ENCODE data around the gene SNAPC1.
"Not testable (repeated sequence)": the region's sequence is repeated elsewhere in the genome, so short reads cannot be mapped to it uniquely, and the experiment has no call there.

Gene SNAPC1

DNA sequence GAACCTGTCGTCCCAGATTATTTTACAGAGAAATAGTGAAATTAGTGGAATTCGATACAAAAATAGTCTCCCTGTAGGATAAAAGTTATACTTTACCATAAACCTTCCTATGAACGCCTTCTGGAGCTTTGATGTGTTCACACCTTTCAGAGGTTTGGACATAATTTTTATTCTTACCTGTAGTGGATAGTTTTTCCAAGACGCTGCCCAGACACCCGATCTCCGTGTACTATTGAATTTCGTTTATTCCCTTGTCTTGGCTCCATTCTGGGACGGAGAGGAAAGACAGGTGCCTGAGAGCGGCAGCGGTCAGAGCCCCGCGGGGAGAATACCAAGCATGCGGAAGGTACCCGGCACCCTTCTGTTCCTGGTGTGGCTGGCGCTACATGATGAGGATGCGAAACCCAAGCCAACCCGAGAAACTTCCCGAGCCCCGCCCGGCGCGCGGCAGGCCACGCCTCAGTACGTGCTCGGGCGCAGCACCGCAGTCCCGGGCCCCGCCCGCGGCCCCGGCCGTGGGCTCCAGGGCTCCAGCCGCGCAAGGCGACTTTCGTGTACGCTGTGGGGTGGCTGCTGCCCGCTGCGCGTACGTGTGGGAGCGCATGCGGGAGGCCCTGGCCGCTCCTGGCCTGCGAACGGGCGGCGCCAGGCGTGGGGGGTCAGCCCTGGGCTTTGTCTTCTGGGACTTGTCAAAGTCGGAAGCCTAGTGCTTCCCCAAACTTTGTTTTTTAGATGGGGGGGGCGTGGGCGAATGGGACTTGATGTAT, 11.3 kb upstream of the SNAPC1 start:
- peak; percentile 76 for DNase-seq

DNA sequence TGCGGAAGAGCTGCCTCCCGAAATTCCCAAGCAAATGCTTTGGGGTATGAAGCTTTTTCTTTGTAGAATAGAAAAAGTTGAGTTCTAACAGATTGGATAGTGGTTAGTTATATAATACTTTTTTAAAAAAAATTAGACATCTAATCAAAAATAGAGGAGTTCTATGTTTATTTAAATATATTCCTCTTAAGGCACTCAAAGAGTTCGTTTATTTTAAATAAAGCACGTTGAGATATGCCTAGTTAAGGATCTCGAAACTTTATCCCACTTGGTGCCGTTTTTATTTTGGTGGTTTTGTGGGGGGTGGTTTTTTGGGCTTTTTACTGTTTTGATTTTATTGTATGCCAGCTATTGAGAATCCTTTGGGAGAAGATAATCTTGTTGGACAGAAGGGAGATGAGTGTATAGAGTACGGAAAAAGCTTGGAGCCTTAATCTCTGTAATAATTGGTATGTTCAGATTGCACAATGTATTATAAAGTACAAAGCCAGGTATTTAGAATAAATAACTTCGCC, 10.7 kb upstream of the SNAPC1 start:
- no peak for DNase-seq

DNA sequence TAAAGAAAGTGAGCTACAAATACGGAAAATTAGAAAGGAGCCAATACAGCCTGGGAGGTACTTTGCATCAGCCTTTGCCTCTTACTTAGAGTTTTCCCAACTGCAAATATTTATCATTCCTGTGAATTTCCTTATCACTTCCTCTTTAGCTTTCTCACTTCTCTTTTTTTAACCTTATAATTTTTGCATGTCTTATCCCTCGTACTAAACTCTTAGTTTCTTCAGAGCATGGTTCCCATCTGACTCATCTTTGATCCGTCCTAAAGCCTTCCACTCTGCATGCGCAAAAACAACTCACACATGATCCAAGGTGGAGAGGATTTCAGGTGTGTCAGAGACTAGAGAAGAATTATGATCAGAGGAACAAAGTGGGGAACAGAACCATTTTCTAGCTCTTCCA, 9.6 kb upstream of the SNAPC1 start:
- no peak for DNase-seq

DNA sequence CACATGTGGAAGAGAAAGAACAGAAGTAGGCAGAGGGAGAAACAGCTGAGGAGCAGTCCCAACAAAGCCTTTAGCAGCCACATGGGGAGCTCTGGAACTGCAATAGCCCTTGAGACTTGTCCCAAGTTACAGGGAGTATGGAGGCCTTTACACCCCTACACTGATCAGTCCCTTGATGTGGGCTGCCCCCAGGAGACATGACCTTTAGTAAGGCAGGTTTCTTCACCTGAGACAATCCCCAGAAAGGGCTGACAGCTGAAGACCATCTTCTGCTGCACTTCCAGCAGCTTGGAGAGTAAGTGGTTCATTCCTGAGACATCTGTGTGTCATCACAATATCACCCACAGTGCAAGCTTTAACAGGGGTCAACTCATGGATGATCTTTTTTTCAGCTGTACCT, 8.6 kb upstream of the SNAPC1 start:
- no peak for DNase-seq

DNA sequence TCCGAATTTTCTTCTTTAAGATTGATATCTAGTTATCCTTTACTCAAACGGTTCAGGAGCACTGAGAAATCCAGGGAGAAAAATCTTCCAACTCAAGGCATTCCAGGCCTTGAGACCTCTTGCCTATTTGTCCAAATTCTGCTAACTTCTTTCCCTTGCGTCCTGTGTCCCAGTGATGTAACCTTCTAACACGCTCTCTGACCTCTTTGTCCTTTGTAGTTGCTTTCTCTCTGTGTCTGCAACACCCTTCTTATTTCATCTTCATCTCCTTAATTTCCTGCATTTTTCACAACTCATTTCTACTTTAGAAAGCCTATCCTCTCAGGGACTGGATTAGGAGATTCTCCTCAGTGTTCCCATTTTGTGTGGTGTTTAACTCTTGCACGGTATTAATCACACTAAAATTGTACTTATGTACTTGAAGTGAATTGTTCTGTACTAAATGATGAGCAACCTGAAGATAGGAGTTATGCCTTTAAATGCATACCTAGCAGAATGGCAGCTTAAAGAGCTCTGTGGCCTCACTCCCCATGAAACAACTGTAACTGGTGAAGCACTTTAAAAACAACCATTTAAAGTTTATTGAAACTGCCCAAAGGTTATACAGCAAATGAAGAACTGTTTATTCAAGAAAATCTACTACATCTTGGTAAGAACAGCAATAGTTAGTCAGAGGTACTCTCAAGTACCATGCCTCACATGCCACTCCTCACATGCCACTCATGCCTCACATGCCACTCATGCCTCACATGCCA, 7.4 kb upstream of the SNAPC1 start:
- DNase-seq: no peak

DNA sequence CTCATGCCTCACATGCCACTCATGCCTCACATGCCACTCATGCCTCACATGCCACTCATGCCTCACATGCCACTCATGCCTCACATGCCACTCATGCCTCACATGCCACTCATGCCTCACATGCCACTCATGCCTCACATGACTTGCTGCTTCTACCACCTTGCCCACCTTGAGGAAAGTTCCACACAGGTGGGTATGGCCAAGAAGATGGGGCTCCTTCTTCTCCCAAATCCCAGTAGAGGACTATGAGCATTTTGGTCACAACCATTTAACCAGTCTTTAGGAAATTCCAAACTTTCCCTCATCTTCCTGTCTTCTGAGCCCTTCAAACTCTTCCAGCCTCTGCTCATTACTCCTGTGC, 6.9 kb upstream of the SNAPC1 start:
- DNase-seq: not testable (repeated sequence)

DNA sequence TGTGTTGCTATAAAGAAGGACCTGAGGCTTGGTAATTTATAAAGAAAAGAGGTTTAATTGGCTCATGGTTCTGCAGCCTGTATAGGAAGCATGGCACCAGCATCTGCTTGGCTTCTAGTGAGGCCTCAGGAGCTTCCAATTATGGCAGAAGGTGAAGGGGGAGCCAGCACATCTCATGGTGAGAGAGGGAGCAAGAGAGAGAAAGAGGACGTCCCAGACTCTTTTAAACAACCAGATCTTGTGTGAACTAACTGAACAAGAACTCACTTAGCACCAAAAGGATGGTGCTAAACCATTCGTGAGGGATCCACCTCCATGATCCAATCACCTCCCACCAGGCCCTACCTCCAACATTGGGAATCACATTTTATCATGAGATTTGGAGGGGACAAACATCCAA, 6.1 kb upstream of the SNAPC1 start:
- no peak for DNase-seq

DNA sequence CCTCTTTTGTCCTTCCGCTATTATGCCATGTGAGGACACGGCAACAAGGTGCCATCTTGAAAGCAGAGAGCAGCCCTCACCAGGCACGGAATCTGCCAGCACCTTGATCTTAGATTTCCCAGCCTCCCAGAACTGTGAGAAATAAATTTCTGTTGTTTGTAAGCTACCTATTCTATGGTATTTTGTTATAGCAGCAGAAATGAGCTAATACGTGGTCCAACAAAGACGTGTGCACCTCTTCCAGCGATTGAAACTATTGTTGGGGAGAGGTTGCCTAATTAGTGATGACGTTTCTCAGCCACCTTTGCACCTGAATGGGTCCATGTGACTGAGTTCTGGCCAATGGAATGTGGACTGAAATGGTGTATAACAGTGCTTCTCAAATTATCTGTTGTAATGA, 2.3 kb upstream of the SNAPC1 start:
- DNase-seq: no peak

DNA sequence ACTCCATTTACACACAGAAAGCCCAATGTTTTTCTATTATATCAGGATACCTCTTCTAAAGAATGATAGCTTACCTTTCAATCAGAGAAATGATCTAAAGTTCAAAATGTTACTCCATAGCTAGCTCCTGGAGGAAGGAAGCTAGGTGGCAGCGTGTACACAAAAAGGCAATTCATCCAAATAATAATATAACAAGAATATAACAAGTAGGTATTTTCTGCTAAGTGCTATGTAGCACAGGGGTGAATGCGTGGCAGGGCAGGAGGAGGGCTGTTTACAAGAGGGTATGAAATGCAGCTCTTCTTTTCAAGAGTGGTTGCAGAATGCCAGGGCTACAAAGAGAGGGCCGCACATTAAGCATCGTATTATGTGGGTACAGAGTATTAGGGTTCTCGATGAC, 663 bp upstream of the SNAPC1 start:
- DNase-seq: no peak

DNA sequence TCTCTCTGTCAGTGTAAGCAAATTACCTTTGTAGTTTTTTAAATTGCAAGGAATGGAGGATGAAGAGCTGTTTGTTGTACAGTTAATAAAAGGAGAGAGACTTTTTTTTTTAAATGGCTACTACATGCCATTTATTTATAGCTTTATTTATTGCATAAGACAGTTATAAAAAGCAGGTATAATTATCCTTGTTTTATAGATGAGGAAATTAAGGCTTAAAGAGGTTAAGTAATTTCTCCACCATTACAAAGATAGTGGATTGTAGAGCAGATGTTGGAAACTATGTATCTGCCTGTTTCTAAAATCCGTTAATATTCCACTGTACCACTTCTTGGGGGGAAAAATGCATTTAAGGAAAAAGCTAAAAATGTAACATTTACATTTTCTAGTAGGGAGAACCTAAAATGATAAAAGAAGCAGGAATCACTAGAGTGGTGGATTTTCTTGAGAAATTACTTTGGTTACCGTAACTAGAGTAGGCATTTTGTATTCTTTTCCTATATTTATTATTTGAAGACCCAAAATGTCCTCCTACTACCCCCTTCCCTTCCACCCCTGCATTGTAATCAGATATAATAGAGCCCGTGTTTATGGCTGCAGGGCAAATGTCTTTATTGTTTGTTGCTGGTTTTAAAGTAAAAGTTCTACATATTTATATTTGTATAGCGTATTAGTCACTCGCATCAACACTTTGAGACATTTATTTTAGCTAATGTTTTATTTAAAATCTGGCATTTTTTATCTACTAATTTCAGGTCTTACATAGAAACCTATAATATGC, 2.3 kb downstream of the SNAPC1 start:
- DNase-seq: no peak

DNA sequence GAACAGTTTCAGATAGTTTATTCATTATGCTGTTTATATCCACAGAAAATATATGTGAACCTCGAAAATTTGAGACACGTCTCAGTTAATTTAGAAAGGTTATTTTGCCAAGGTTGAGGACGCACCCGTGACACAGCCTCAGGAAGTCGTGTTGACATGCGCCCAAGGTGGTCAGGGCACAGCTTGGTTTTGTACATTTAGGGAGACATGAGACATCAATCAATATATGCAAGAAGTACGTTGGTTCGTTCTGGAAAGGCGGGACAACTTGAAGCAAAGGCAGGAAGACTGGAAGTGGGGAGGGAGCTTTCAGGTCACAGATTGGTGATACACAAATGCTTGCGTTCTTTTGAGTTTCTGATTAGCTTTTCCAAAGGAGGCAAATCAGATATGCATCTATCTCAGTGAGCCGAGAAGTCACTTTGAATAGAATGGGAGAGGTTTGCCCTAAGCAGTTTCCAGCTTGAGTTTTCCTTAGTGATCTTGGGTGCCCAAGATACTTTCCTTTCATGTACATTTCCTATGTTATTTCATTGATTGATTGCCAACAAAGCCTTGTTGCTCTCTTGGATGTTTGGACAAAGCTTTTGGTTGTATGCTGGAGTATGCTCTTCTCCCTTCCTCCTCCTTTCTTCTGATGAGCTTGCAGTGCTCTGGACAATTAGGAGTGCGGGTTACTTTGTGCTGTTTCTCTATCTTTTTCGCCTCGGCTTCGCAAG, 3.2 kb downstream of the SNAPC1 start:
- DNase-seq: no peak

DNA sequence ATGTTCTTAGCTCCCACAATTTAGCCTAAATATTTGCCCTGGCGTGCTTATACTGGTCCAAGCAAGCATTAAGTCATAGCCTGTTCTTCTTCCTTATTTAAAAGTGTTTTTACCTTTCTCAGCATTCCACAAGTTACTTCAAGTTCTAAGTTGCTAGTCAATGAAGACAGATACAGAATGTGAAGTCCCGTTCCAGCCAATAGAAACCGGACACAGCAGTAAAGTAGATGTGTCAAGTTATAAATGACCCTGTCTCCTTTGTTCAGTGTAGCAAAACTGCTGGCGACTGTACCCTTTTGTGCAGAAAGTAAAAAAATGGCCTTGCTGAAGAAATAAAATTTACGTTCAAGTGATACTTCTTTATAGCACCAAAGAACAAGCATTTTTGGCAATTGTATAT, 3.9 kb downstream of the SNAPC1 start:
- DNase-seq: no peak

DNA sequence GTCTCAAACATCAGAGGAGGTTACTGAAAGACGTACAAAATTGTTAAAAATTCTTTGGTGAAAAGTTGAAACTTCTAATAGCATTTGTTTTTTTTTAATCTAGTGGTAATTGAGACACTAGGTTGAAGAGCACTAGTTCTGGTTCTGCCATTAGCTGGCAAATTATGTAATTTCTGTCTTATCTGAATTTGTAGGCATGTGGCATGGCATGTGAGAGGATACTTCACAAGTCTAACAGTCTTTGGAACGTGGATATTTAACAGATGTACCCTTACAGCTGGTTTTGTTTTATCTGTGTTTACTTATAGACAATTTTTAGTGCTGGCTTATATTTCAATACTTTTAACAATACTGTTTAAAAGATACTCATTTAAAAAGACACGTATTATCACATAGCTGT, 6.0 kb downstream of the SNAPC1 start:
- DNase-seq: no peak

DNA sequence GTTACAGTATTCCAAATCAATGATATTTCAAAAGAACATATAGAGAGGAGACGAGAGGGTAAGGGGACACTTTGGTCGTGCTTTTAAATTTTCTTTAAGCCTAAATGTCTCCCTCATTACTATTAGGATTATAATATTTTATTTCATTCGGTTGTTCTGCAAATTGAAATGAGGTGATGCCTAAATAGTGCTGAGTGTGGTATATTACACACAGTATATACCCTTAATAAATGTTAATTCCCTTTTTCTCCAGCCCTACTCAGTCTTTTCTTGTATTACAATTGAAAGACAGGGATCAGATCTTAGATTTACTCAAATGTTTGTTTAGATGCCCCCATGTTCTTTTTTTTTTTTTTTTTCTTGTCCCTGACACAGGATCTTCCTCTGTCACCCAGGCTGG, 7.7 kb downstream of the SNAPC1 start:
- DNase-seq: no peak

DNA sequence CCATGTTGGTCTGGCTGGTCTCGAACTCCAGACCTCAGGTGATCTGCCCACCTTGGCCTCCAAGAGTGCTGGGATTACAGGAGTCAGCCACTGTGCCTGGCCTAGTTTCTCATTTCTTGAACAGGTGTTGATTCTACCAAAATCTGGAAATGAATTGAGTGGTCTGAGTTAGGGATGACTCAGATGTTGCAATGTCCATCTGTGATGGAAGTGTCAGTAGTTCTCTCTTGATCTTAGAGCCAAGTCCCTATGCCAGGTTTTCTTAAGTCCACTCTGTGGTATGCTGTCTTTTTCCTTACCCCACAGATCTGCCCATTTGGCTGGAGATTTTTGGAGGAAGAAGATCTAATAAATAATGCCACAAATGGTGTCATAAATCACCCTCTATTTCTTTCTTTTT, 12.6 kb downstream of the SNAPC1 start:
- no peak for DNase-seq

DNA sequence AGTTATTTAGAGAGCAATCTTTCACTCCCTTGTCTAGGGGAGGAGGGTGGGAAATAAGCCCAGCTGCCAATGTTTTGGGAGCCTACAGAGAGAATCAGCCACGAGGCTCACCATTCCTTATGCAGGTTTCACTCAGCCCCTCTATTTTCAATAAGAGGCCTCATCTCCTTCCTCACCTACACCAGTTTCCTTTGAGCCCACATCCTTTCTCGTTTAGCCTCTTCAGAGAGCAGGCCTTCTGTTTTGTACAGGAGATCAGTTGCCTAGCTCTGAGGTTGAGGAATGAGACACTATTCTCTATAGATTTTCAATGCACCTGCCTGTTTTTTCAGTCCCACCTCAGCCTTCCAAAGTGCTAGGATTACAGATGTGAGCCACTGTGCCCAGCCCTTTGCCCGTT, 17.9 kb downstream of the SNAPC1 start:
- DNase-seq: no peak

DNA sequence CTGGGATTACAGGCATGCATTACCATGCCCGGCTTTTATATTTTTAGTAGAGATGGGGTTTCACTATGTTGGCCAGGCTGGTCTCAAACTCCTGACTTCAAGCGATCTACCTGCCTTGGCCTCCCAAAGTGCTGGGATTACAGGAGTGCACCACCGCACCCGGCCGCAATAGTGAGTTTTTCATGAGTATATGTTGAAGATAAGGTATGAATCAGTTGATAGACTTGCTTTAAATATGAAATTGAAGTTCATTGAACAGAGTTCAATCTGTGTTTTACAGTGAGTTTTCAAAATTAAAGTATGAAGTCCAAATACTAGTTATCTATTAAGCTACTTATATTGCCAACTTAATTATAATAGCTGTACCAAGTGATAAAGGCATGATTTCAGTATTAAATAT, 35.1 kb downstream of the SNAPC1 start:
- no peak for DNase-seq

DNA sequence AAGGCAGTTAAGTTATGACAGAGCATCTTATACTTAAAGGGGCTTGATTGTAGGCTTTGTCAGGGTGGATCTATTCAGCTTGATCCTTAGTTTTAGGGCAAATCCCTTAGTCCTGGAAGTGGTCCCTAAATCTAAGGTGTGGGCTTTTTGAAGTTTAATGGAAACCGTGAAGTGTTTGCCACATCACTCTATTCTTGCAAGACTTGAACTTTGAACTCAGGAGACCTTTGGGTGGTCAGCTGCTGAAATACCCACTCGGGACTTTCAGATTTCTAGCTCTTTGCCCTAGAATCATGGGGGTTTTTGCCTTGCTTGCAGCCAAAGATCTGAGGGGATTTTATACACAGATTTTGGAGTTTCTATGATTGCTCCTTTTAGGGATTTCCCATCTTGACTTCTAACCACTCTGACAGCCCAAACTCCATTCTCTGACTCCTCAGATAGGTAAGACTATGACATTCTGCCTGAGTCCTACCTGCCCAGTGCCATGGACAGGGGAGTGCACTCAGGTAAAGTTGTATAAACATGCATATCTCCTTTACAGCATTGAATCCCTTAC, 39.9 kb downstream of the SNAPC1 start:
- no peak for DNase-seq

DNA sequence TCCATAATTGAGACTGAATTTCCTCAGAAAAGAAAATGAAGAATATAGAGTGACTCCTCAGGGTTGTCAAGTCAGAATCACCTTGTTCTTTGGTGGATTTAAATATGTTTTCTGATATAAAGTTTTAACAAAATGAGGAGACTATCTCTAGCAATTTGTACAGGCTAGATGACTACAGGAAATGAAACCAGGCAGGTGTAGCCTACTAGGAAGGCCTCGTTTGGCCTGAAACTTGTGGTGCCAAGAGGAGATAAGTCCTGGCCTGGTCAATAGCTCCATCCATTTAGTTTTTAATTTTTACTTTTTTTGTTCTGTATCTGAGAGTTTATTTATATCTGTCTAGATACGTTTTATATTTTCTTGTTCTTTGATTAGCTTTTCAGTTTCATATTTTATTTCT, 41.5 kb downstream of the SNAPC1 start:
- no peak for DNase-seq

DNA sequence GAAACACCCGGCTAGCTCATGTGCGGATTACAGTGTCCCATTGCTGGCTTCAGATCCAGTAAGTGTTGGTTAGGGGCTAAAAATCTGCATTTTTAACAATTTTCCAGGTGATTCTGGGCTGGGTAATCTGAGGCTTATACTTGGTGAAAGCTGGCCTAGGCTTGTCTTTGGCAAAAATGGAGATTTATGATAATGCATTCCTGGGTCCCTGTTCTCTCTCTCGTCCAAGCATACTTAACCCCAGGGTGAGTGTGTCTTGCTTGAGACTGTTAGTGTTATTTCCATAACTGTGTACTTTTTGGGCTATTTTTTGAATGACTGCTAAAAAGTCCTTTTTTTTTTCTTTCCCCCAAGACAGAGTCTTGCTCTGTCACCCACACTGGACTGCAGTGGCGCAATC, 43.2 kb downstream of the SNAPC1 start:
- DNase-seq: no peak

DNA sequence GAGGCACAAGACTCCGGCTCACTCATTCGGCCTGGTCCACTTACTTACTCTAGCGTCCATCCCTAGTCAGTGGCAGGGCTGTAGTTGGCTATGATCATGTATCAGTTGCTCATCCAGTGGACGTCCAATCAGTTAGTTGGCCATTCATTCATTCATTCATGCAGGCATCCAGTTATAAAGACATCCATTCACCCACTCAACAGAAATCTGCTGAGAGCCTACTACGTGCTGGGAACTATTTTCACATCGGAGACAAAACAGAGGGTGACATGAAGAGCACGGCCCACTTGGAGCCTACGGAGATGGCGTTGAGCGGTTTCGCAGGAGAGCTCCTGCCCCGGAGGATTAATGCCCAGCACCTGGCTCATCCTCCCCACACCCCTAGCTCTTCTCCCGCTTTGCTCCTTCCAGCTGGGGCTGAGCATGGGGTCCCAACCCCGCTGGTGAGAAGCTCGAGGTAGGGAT, 49.7 kb downstream of the SNAPC1 start:
- no peak for DNase-seq

DNA sequence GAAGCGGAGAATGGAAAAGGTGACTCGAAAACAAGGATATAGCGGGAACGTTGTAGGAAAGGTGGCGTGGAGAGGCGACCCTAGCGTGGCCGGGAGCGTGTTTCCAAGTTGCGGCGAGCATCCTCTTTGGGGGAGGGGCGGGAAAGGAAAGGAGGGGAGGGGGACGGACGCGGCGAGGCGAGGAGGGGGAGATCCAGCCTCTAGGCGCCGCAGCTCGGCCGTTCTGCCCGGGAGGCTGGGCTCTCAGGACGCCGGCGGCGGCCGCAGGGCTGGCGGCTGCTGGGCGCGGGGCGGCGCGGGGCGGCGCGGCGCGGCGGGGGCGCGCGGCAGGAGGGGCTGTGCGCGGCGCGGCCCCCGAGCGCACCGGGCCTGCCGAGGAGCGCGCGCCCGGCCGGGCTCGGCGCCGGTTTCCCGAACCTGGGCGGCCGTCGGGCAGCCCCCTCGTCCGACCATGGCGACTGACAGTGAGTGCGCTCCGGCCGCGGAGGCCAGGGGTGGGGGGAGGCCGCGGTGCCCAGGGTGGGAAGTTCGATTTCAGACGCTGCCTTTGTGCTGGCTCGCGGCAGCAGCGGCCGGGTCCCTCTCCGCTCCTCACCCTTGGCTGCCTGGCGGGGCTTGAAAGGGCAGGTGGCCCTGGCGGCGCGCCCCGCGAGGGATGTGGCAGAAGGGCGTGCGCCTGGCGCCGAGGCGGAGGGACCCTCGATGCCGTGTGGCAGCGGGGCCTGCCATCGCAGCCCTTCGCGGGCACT, 50.3 kb downstream of the SNAPC1 start, which contains the start of gene SYT16:
TSS of gene SYT16 (plus strand) at position 357 of the 749 bp plus-strand sequence.
- no peak for DNase-seq
